ENCODE measurements around the gene CBL.

DNA sequence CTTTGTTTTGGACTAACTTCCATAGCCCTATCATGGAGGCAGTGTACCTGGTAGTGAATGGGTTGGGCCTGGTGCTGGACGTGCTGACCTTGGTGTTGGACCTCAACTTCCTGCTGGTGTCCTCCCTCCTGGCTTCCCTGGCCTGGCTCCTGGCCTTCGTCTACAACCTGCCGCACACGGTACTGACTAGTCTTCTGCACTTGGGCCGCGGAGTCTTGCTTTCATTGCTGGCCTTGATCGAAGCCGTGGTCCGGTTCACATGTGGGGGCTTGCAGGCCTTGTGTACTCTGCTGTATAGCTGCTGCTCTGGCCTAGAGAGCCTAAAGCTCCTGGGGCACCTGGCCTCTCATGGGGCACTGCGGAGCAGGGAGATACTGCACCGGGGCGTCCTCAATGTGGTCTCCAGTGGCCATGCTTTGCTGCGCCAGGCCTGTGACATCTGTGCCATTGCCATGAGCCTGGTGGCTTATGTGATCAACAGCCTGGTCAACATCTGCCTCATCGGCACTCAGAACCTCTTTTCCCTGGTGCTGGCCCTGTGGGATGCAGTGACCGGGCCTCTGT is 129.0 kb downstream of the CBL start:
- TF ChIP-seq CTCF (tag by site-specific recombination; IDR thresholded peaks at IDR 0.05) (no peak), RBAK (tag by site-specific recombination; IDR thresholded peaks at IDR 0.05) (no peak), ZNF768 (tag by site-specific recombination; IDR thresholded peaks at IDR 0.05) (no peak), ZNF510 (tag by site-specific recombination; IDR thresholded peaks at IDR 0.05; ENCODE audit: insufficient replicate concordance) (no peak), YY1 (tag by site-specific recombination; IDR thresholded peaks at IDR 0.05) (no peak), KLF7 (tag by site-specific recombination; IDR thresholded peaks at IDR 0.05; ENCODE audit: borderline replicate concordance) (no peak), ZNF549 (tag by site-specific recombination; IDR thresholded peaks at IDR 0.05) (no peak), ZBTB26 (tag by site-specific recombination; optimal IDR thresholded peaks at IDR 0.05) (no peak), ZFP41 (tag by site-specific recombination; IDR thresholded peaks at IDR 0.05; ENCODE audit: borderline replicate concordance) (no peak)
- TF ChIP-seq, protein P1, sequence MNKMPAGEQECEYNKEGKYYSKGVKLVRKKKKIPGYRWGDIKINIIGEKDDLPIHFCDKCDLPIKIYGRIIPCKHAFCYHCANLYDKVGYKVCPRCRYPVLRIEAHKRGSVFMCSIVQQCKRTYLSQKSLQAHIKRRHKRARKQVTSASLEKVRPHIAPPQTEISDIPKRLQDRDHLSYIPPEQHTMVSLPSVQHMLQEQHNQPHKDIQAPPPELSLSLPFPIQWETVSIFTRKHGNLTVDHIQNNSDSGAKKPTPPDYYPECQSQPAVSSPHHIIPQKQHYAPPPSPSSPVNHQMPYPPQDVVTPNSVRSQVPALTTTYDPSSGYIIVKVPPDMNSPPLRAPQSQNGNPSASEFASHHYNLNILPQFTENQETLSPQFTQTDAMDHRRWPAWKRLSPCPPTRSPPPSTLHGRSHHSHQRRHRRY (tag by site-specific recombination; IDR thresholded peaks at IDR 0.05) = no peak
